PC-3 (cell line): ENCODE results near the gene NSUN4. TPM values are rescaled to one million over a fixed set of nuclear protein-coding genes. Genes with fewer than 3 reads are reported as not detected.

Experiments used
- ATAC-seq: fragments of 200-7000 bp; cut with Tn5 transposase; 2 replicates; pipeline ENCODE4 v1.9.1; 2020; ENCODE audit warnings: mild to moderate bottlenecking, moderate library complexity
- BruUV-seq: library from RNA; stranded (reverse); fragments of 400-500 nt; replicated peaks from 2 replicates; lab custom pipeline; 2021; lab: Mats Ljungman, UMichigan
- CTCF ChIA-PET: fragments of 300-600 bp; sonication (Branson Sonifier 250); formaldehyde crosslinking; loops from one replicate; lab custom pipeline; 2022; ENCODE audit warnings: antibody characterized with exemption; lab: Charles Lee
- POLR2A ChIA-PET: fragments of 300-600 bp; sonication (Branson Sonifier 250); formaldehyde crosslinking; loops from one replicate; lab custom pipeline; 2022; ENCODE audit warnings: antibody characterized with exemption; ENCODE audit not compliant: unreplicated experiment; lab: Charles Lee
- DNase-seq: peaks from one replicate; pipeline ENCODE4 v3.0.0-alpha.2; 2015
- H2AFZ ChIP-seq: fragments of 300-600 bp; sonication (generic); 2 replicates; pipeline ENCODE4 v1.6.0; 2016; ENCODE audit warnings: antibody characterized with exemption, low read length
- H3F3A ChIP-seq: fragments of 300-600 bp; sonication (generic); one replicate; pipeline ENCODE4 v1.6.0; 2017; ENCODE audit warnings: antibody characterized with exemption, low read length, control low read depth, mild to moderate bottlenecking; ENCODE audit not compliant: unreplicated experiment
- H3K27ac ChIP-seq: fragments of 300-600 bp; sonication (generic); 2 replicates; pipeline ENCODE4 v1.5.1; 2016; ENCODE audit warnings: mild to moderate bottlenecking, low read length
- H3K27me3 ChIP-seq: fragments of 300-600 bp; sonication (generic); 2 replicates; pipeline ENCODE4 v1.6.1; 2016; ENCODE audit warnings: low read length, mixed read lengths
- H3K36me3 ChIP-seq: fragments of 300-600 bp; sonication (generic); 2 replicates; pipeline ENCODE4 v1.6.1; 2016; ENCODE audit warnings: low read depth, mixed run types, low read length, mixed read lengths
- H3K4me1 ChIP-seq: fragments of 300-600 bp; sonication (generic); 2 replicates; pipeline ENCODE4 v1.5.1; 2016; ENCODE audit warnings: low read length; ENCODE audit not compliant: insufficient read depth
- H3K4me2 ChIP-seq: fragments of 300-600 bp; sonication (generic); 2 replicates; pipeline ENCODE4 v1.6.0; 2016; ENCODE audit warnings: low read length
- H3K4me3 ChIP-seq: fragments of 300-600 bp; sonication (generic); 2 replicates; pipeline ENCODE4 v1.5.1; 2016; ENCODE audit warnings: mild to moderate bottlenecking, low read length, mixed read lengths
- H3K79me2 ChIP-seq: fragments of 300-600 bp; sonication (generic); 2 replicates; pipeline ENCODE4 v1.6.1; 2017; ENCODE audit warnings: low read length, mixed read lengths
- H3K9ac ChIP-seq: fragments of 300-600 bp; sonication (generic); 2 replicates; pipeline ENCODE4 v1.6.0; 2016; ENCODE audit warnings: mild to moderate bottlenecking, low read length
- H3K9me2 ChIP-seq: fragments of 300-600 bp; sonication (generic); replicated peaks from 2 replicates; pipeline ENCODE4 v1.6.1; 2016; ENCODE audit warnings: mixed run types, low read length, mixed read lengths
- H3K9me3 ChIP-seq: fragments of 300-600 bp; sonication (generic); 2 replicates; pipeline ENCODE4 v1.6.1; 2016; ENCODE audit warnings: low read length, mixed read lengths
- H4K20me1 ChIP-seq: fragments of 300-600 bp; sonication (generic); 2 replicates; pipeline ENCODE4 v1.6.1; 2016; ENCODE audit warnings: low read length, mixed read lengths
- EZH2 ChIP-seq: fragments of 300-600 bp; sonication (generic); IDR thresholded peaks from one replicate; pipeline ENCODE4 v1.6.1; 2017; ENCODE audit warnings: antibody characterized with exemption, mild to moderate bottlenecking, low read length; ENCODE audit not compliant: unreplicated experiment
- EZH2phosphoT487 ChIP-seq: fragments of 300-600 bp; sonication (generic); IDR thresholded peaks from 2 replicates; pipeline ENCODE4 v1.6.1; 2018; ENCODE audit warnings: mild to moderate bottlenecking, antibody characterized with exemption, low read length, borderline replicate concordance
- intact Hi-C: fragments of 100-400 bp; cut with micrococcal nuclease; formaldehyde crosslinking; loops from 2 replicates; pipeline ENCODE4 v1.9.0; 2023
- total RNA-seq: library from RNA; depleted of rRNA; stranded (reverse); fragments of >200 nt; gene quantifications from 2 replicates; pipeline ENCODE4 v1.2.3, GENCODE V29; 2014
- TF ChIP-seq, protein P1 (sequence below): fragments of 300-600 bp; sonication (generic); conservative IDR thresholded peaks from 2 replicates; pipeline ENCODE4 v1.5.1; 2017; ENCODE audit warnings: antibody characterized with exemption, low read depth, mild to moderate bottlenecking, low read length

NSUN4 gene
- total RNA-seq, 1 experiment from 2014 or later, result 16.8 TPM

DNA sequence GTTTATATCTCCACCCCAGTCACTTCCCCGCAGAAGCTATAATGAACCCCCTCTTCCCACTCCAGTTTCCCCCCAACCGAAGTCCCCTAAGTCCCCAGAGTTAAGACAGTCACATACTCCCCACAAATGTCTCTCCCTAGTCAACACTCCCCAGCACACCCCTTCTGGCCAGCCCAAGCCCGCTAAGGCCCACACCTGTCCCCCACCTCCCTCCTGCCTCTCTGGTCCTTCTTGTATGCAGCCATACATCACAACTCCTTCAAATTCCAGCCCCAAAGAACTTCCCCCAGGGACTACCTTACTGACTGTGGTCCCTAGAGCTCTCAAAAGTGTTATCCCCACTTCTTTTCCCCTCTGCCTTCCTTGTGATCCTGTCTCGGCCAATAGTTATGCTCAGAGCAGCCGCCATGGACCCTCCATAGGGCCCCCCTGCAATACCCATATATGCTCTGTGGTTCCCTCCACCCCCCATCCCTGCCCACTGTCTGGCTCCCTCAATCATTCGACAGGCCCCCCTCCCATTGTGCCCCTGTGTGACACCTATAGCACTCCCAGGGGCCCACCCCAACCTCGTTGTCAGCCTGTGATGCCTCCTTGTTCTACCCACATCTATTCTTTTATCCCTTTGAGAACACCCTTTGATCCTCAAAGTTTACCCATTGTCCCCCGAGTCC lies 2.2 kb downstream of the NSUN4 start:
- no peak overlapping the region for H3K27ac ChIP-seq
- peaks cover 39% of the 10 kb centered on the region for H3K79me2 ChIP-seq
- H3K9me2 ChIP-seq, result no peaks in the 10 kb centered on the region
- H3K9ac ChIP-seq, result no peak overlapping the region
- DNase-seq (no peak), ATAC-seq (no peak)
- H3K36me3 ChIP-seq, result peaks cover 22% of the 10 kb centered on the region; the same call in 1 of the 2 replicates
- intact Hi-C loops, result no loop called here
- H3K27me3 ChIP-seq, result no peaks in the 10 kb centered on the region
- H3K4me3 ChIP-seq, result no peak overlapping the region
- H4K20me1 ChIP-seq, result no peaks in the 10 kb centered on the region
- TF ChIP-seq, protein P1, sequence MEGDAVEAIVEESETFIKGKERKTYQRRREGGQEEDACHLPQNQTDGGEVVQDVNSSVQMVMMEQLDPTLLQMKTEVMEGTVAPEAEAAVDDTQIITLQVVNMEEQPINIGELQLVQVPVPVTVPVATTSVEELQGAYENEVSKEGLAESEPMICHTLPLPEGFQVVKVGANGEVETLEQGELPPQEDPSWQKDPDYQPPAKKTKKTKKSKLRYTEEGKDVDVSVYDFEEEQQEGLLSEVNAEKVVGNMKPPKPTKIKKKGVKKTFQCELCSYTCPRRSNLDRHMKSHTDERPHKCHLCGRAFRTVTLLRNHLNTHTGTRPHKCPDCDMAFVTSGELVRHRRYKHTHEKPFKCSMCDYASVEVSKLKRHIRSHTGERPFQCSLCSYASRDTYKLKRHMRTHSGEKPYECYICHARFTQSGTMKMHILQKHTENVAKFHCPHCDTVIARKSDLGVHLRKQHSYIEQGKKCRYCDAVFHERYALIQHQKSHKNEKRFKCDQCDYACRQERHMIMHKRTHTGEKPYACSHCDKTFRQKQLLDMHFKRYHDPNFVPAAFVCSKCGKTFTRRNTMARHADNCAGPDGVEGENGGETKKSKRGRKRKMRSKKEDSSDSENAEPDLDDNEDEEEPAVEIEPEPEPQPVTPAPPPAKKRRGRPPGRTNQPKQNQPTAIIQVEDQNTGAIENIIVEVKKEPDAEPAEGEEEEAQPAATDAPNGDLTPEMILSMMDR, result no peak
- TF ChIP-seq EZH2phosphoT487, result no peak
- TF ChIP-seq EZH2, result no peak
- no TSS peak for BruUV-seq
- H3K4me1 ChIP-seq, result peaks cover 21% of the 10 kb centered on the region
- H3K9me3 ChIP-seq, result no peaks in the 10 kb centered on the region
- ChIA-PET POLR2A (no interaction called here), CTCF (no interaction called here)
- H3F3A ChIP-seq, result no peaks in the 10 kb centered on the region
- no peak overlapping the region for H2AFZ ChIP-seq
- H3K4me2 ChIP-seq, result no peak overlapping the region

DNA sequence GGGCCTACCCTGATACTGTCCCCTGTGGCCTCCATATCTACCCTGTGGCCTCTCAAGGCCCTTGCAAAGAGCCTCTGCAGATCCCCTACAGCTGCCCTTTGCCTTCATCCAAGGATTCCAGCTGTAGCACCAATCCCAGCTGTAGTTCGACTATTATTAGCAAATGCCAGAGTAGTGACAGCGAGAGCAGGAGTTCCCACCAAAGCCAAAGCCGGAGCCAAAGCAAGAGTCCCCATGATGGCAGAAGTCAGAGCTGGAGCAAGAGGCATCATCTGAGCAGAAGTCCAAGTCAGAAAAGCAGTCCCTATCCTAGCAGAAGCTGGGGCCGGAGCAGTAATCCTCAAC lies 2.7 kb downstream of the NSUN4 start:
- ATAC-seq (no peak), DNase-seq (no peak)
- peaks cover 21% of the 10 kb centered on the region for H3K4me1 ChIP-seq
- no TSS peak for BruUV-seq
- H3K9me3 ChIP-seq, result no peaks in the 10 kb centered on the region
- ChIA-PET POLR2A (no interaction called here), CTCF (no interaction called here)
- no peak overlapping the region for H3K4me2 ChIP-seq
- TF ChIP-seq, protein P1, result no peak
- TF ChIP-seq EZH2 (no peak), EZH2phosphoT487 (no peak)
- H3K9ac ChIP-seq, result no peak overlapping the region
- H2AFZ ChIP-seq, result no peak overlapping the region
- H3K9me2 ChIP-seq, result no peaks in the 10 kb centered on the region
- no peak overlapping the region for H3K4me3 ChIP-seq
- peaks cover 39% of the 10 kb centered on the region for H3K79me2 ChIP-seq
- peaks cover 22% of the 10 kb centered on the region; the same call in 1 of the 2 replicates for H3K36me3 ChIP-seq
- no peaks in the 10 kb centered on the region for H3K27me3 ChIP-seq
- no peaks in the 10 kb centered on the region for H4K20me1 ChIP-seq
- no peaks in the 10 kb centered on the region for H3F3A ChIP-seq
- intact Hi-C loops, result no loop called here
- no peak overlapping the region for H3K27ac ChIP-seq

DNA sequence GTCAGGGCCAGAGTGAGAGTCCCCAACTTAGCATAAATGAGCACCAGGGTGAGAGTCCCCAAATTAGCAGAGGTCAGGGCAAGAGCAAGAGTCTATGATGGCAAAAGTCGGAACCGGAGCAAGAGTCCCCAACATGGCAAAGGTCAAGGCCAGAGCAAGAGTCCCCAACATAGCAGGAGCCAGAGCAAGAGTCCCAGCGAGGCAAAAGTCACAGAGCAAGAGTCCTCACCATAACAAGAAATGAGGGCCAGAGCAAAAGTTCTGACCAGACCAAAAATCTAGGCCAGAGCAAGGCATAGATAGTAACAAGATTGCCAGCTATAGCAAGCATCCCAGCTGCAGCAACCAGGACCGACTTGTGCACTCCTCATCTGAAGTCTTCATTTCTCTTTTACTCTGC lies 3.1 kb downstream of the NSUN4 start:
- TF ChIP-seq, protein P1, result no peak
- TF ChIP-seq EZH2phosphoT487 (no peak), EZH2 (no peak)
- Histone ChIP-seq H3K4me3 (no peak overlapping the region), H3K9me3 (no peaks in the 10 kb centered on the region), H3K4me1 (peaks cover 21% of the 10 kb centered on the region), H4K20me1 (no peaks in the 10 kb centered on the region), H3K9ac (no peak overlapping the region), H3K27me3 (no peaks in the 10 kb centered on the region), H2AFZ (no peak overlapping the region), H3K4me2 (no peak overlapping the region), H3K9me2 (no peaks in the 10 kb centered on the region), H3F3A (no peaks in the 10 kb centered on the region), H3K79me2 (peaks cover 39% of the 10 kb centered on the region), H3K36me3 (peaks cover 22% of the 10 kb centered on the region; the same call in 1 of the 2 replicates), H3K27ac (no peak overlapping the region)
- ChIA-PET POLR2A (no interaction called here), CTCF (no interaction called here)
- no TSS peak for BruUV-seq
- intact Hi-C loops, result no loop called here
- DNase-seq (no peak), ATAC-seq (no peak)
